Left colon (tissue), 2 donors: ENCODE results near the gene INPP1. TPM values are rescaled to one million over a fixed set of nuclear protein-coding genes. Genes with fewer than 3 reads are reported as not detected.
"Not testable (repeated sequence)": the region's sequence is repeated elsewhere in the genome, so short reads cannot be mapped to it uniquely, and the experiment has no call there.

Experiments
- ATAC-seq: fragments of 200-7000 bp; cut with Tn5 transposase; one replicate; pipeline ENCODE4 v1.9.1; 2020; ENCODE audit warnings: mild to moderate bottlenecking, moderate library complexity
- DNase-seq, 2 donors: peaks; one replicate each; pipeline ENCODE4 v3.0.0-alpha.2; 2020
- intact Hi-C, 2 donors: fragments of 100-400 bp; cut with DNase I in 1 of 2; cut with micrococcal nuclease in 1 of 2; formaldehyde crosslinking; loops; one replicate each; pipeline versions ENCODE4 v1.11.2 to v1.14.0; 2022; cut with DNase I, micrococcal nuclease
- long read RNA-seq: library from polyadenylated mRNA; unstranded; transcript quantifications from one replicate; pipeline ENCODE4 v2.0.0, GENCODE V29; 2021
- total RNA-seq, 2 donors: library from RNA; stranded (reverse); fragmentation: NEBNext Ultra II Directional; extraction: Animal tissue kit (Norgen Biotek cat#: 25700); gene quantifications; one replicate each; pipeline ENCODE4 v1.2.1, GENCODE V29; 2021
- donor health status: DM: no; HTN: no; CAD: no.
- donor health status: DM: yes; HTN: yes; CAD: no.

Gene INPP1, protein sequence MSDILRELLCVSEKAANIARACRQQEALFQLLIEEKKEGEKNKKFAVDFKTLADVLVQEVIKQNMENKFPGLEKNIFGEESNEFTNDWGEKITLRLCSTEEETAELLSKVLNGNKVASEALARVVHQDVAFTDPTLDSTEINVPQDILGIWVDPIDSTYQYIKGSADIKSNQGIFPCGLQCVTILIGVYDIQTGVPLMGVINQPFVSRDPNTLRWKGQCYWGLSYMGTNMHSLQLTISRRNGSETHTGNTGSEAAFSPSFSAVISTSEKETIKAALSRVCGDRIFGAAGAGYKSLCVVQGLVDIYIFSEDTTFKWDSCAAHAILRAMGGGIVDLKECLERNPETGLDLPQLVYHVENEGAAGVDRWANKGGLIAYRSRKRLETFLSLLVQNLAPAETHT
- 10 to 100 TPM; 39.8 to 45.8 TPM for total RNA-seq
- long read RNA-seq, transcript INPP1-202 (7 exons, 2,162 nt) = minor isoform, 18 of 108 reads
- long read RNA-seq, transcript INPP1-201 (6 exons, 1,919 nt) = major isoform, 75 of 108 reads
- long read RNA-seq, partial matches to known transcripts = 2 of 108 reads
- long read RNA-seq, other reads (novel, unspliced or antisense) = 12 of 108 reads

DNA sequence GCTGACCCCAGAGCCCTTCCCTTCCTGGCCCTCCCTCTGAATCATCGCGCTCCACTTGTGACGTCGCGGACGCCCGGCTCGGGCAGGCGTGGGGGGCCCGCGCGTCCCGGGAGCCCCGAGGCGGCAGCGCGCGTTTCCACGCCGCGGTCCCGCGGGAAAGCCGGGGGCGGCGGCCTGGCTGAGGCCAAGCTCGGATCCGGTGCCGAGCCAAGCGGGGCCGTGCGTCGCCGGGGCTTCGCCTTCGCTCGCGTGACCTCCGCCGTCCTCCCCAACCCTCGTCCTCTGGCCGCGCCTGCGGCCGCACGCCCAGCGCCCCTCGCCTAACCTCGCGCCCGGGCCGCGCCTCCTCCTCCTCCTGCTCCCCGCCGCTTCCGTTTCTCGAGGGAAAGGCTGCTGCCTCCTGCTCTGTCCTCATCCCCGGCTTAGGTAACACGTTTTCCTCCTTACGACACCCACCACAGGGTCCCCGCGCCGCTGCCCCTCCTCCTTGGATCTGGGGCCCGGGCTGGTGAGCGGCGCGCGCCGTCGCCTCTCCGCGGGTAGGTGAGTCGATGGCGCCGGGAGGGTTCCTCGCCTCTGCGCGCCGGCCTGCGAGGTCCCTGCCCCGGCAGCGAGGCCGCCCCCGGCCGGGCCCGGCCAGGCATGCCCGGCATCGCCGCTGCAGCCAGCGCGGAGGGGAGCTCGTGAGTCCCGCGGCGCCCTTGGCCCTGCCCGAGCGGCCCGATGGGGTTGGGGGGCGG, at the start of gene INPP1:
INPP1 (plus strand) TSS at position 54 of the 740 bp plus-strand sequence. CDS start 16,514 bp downstream, outside the sequence.
- DNase-seq = peak; percentile 74 to 80
- peak; percentile 85 for ATAC-seq
- intact Hi-C loops = no loop called here

DNA sequence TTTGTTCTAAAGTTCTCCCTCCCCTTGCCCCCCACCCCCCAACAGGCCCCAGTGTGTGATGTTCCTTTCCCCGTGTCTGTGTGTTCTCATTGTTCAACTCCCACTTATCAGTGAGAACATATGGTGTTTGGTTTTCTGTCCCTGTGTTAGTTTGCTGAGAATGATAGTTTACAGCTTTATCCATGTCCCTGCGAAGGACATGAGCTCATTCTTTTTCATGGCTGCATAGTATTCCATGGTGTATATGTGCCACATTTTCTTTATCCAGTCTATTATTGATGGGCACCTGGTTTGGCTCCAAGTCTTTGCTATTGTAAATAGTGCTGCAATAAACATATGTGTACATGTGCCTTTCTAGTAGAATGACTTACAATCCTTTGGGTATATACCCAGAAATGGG, 45.5 kb upstream of the INPP1 start:
- ATAC-seq, DNase-seq, intact Hi-C loops: not testable (repeated sequence)

DNA sequence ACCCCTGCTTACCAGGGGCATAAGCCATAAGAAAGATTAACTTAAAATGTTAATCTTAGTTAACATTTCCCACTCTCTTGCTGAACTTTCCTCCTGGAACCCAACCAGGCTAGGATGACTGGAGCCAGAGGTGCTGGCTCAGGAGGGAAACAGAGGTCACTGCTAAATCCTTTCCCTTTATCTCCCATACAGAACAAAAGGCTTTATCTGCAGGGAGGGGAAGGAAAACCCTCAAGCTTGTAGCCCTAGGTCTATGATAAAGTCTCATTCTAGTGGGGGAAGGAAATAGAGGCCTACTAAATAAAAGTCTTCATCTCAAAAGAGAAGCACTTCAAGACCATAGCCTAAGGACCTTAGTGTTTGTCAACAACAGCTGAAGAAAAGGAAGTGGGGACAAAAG, 42.4 kb upstream of the INPP1 start:
- DNase-seq (no peak), ATAC-seq (no peak)
- intact Hi-C loops = no loop called here

DNA sequence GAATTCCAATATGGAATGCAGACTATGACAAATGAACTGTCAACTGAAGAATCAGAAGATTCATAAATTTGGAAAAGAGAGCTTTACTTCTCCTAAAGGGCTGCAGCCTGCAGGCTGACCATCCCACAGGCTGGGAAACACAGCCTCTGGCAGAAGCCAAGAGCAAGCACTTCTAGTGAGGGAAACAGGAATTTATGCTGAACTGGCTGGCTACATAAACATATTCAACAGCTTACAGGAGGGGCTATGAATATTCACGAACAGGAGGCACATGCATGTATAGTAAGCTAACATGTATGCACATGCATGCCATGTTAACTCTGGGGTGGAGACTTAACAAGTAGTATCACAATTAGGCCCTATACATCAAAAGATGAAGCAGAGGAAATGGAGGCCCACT, 41.3 kb upstream of the INPP1 start:
- intact Hi-C loops = no loop called here
- DNase-seq (no peak), ATAC-seq (no peak)

DNA sequence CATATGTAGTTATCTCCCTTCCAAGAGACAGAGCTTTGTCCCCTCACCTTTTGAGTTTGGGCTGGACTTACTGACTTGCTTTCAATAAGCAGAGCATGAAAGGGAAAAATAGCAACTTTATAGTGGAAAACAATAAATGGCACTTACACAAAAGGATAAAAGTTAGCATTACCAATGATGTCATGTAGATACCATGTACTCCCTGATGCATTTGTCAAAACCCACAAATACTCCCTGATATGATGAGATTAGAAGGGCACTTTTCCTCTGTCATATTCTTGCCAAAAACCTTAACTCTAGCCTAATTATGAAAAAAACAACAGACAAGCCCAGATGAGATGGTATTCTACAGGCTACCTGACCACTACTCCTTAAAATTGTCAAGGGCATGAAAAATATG, 39.7 kb upstream of the INPP1 start:
- DNase-seq (no peak), ATAC-seq (no peak)
- intact Hi-C loops = no loop called here

DNA sequence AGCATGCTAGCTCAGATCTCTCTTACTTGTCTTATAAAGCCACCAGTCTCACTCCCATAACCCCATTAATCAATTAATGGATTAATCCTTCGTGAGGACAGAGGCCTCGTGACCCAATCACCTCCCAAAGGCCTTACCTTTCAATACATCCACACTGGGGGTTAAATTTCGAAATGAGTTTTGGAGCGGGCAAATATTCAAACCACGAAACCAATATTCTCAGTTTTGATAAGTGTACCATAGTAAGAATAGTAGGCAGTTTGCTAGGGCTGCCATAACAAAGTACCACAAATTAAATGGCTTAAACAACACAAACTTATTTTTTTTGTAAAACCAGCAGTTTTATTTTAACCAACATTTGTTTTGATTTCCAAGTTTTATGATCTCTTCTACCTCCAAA, 39.0 kb upstream of the INPP1 start:
- intact Hi-C loops = no loop called here
- ATAC-seq = no peak
- DNase-seq = no peak

DNA sequence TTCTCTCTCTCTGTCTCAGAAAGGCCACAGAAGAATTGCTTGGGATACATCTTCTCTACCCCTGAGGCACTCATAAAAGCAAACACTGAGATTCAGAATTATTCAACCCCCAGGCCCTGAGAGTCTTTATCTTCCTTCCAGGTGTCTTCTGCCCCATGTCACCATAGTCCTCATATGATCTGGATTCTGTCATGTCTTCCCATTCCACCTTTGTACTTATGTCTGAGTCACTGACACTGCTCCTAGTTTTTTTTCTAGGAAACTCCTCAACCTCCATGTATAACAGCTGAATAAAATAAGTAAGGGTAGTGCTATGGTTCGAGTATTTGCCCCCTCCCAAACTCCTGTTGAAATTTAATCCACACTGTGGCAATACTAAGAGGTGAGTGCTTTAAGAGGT, 35.4 kb upstream of the INPP1 start:
- ATAC-seq (no peak), DNase-seq (no peak)
- intact Hi-C loops = no loop called here

DNA sequence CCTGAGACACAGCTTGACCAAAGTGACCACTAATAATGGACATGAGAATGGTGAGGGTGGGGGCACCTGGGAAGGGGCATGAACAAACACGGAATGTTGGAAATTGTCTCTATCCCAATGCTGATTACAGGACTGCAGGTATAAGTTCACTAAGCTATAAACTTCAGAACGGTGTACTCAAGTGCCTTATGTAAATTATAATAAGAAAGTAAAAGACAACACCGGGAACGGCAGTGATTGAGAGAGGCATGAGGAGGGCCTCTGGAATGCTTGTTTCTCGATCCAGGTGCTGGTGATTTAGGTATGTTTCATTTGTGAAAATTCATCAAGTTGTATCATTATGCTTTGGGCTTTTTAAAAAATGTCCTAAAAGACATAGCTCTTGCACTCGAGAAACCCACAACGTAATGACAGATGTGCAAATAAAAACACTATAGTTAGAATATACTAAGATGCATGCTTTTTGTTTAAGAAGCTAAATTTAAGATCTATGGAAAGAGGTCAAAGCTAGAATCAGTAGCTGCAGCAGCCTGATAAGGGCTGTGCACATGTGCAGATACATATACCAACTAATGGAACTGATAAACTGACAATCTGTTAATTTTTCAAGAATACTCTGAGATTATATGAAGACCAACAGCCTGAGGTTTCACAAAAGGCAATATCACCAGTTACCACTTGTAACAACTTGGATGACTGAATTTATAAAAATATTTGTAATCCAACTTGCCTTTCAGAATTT, 31.3 kb upstream of the INPP1 start:
- ATAC-seq = peak; percentile 81
- DNase-seq = no peak
- intact Hi-C loops = no loop called here

DNA sequence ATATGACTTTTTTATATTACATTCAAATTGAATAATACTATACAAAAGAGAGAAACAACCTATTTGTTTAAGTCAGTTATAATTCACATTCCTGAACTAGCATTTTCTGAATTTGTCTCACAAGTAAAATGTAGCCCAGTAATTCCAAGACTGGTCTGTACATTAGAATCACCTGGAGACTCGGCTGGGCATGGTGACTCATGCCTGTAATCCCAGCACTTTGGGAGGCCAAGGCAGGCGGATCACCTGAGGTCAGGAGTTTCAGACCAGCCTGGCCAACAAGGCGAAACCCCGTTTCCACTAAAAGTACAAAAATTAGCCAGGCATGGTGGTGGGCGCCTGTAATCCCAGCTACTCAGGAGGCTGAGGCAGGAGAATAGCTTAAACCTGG, 30.8 kb upstream of the INPP1 start:
- ATAC-seq = peak; percentile 67
- DNase-seq = not testable (repeated sequence)

DNA sequence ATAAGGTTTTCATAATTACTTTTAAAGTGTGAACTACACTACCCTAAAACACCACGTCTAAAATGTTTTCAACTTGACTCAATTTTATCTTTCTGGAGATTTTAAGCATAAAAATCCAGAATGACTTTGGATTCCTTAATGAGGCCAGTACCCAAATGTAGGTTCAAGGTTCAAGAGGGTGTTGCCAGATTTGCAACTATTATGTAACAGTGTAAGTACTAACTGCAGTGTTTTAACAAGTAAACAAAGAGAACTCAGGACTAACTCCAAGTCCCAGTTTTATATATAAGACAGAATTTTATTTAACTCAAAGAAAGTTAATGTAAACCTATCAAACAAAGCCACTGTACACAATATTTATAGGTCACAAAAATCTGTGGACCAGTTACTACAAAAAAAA, 29.5 kb upstream of the INPP1 start:
- no peak for DNase-seq
- peak; percentile 64 for ATAC-seq
- intact Hi-C loops = no loop called here

More for the DNA sequence above, 30.8 kb upstream of the INPP1 start:
- intact Hi-C loops = not testable (repeated sequence)

DNA sequence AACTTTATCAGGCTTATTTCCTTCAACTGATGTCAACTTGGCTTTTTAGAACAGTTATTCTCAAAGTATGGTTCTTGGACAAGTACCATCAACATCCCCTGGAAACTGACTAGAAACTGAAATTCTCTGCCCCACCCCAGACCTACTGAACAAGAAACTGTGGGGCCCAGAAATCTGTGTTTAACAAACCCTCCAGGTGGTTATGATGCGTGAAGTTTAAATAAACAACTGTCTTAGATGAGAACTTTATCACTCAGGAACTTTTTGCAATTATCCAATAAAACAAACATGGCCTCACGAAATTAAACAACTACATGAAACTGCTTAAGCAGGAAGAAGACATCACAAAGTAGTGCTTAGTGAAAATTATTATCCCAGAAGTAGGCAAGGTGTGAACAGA, 28.1 kb upstream of the INPP1 start:
- DNase-seq = no peak
- ATAC-seq = no peak
- intact Hi-C loops = no loop called here

DNA sequence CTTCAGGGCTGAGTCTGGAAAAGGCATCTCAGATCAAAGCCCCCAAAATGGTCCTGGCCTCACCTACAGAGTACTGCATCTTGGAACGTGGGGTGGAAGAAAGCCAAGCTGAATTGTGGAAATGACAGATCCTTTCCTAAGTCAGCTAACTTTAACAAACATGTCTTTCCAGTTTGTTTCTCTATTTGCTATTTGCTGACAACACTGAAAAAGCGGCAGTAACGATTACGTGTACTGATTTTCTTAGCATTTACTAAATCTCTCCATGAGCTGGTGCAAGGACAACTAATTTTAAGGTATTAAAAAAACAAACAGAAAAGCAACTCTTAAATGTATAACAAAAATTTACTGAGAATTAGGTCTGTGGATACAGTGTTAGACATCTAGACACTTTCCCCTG, 24.9 kb upstream of the INPP1 start:
- intact Hi-C loops = no loop called here
- no peak for ATAC-seq
- no peak for DNase-seq

DNA sequence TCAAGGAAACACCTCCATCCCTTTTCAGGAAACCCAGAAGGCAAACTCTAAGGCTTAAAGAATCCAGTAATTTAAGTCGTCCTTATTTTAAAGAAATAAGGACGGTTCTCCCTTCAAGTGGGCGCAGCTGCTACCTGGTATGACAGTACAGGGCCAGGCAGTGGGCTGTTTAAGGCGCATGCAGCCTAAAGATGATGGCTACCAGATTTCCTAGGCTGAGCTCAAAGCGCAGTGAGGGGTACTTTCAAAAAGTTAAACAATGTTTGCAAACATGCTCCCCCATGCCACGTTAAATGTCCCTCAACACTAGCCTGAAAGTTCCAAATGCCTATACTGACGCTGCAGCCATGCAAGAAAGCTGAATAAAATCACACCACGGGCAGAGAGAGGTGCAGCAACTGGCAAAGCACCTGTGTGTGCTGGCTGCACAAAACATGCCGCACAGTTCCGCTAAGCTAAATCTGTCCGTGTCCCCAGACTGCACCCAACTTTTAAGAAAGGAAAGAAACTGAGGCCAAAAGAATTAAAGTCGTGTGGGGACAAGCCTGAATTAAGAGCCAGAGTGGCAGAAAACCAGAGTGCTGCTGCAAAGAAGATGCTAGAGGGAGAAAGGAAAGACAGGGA, 24.3 kb upstream of the INPP1 start:
- intact Hi-C loops = no loop called here
- ATAC-seq (peak; percentile 37), DNase-seq (peak in 1 of 2 donors; percentile 32)

DNA sequence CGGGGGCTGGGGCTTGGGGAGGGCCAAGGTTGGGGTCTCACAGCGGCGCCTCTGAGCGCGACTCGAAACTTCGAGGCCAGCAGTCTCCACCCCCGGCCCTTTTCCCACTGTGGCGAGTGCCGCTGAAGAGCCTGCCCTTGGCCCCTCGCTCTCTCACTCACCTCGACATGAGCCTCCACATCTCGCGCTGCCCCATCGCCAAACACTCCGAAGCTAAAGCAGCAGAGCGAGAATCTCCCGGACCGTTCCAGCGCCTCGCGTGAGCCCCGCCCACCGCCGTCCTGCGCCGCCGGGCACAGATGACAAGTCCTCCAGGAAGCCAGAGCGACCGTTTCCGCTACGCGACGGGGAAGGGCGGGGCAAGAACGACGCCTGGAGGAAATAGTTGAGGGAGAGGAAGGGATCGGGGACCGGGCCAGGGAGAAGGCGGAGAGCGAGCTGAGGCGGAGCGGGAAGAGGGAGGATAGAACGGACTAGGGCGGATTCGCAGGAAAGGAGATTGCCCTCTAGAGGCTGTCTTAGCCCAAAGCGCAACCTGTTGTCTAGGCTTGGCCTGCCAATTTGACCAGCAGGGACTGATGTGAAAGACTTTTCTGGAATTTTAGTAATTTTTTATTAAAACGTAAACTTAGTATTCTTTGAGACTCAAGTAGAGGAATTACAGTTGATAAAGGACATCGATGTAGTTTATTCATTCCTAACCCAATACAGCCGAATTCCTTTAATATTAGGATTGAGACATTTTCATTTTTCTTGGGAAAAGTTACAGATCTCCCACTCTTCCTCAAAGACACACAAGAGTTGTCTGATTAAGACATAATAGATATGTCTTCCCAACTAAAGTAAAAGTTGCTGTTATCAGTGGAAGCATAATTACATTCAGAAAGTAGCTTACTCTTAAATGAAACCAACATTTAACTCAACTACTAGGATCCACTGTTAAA, 23.6 kb upstream of the INPP1 start, which contains the start of gene HIBCH:
HIBCH (minus strand) TSS at position 272 of the 944 bp plus-strand sequence; CDS start at position 196, 76 bp downstream.
- ATAC-seq (peak; percentile 96), DNase-seq (peak; percentile 99)
- intact Hi-C loops = no loop called here

DNA sequence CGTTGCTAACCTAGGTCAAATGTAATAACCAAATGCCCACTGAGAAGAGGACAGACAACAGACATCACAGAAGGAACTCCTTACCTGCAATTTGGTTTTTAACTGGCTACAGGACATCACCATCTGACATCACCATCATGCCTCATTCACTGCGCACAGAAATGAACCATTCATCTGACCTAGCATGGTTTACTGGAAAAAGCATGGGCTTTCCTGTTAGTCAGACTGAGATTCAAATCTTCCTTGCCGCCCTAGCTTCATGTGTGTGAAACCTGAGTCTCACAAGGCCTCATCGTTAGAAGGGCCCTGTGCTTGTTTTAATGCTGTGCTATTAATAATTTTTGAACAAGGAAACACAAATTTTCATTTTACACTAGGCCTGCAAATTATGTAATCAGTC, 22.7 kb upstream of the INPP1 start:
- intact Hi-C loops = no loop called here
- no peak for ATAC-seq
- DNase-seq = no peak

DNA sequence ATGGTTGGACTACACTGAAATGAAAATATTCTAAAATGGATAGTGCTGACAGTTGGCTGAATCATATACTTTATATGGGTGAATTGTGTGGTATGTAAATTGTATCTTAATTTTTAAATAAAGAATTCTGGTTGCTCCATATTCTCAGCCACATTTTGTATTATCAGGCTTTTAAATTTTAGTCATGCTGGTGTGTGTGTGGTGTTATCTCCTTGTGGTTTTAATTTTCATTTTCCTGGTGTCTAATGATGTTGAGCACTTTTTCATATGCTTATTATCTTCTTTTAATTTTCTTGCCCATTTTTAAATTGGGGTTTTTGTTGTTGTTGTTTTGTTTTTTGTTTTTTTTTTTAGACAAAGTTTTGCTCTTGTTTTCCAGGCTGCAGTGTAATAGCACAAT, 20.0 kb upstream of the INPP1 start:
- intact Hi-C loops = no loop called here
- ATAC-seq = no peak

DNA sequence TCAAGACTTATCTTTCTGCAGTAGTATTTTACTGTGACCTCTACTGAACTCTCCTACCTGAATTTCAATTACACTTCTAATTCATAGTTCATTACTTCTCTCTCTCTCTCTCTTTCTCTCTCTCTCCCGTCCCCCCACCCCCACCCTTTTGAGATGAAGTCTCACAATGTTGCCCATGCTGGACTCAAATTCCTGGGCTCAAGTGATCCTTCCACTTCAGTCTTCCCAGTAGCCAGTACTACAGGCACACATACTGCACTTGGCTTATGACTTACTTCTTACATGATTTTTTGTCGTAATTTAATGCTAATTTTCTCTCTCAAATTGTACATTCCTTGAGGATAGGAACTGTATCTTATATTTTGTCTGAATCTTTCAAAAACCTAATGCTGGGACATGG, 17.8 kb upstream of the INPP1 start:
- intact Hi-C loops = no loop called here

More for the DNA sequence above, 20.0 kb upstream of the INPP1 start:
- DNase-seq = no peak

More for the DNA sequence above, 17.8 kb upstream of the INPP1 start:
- ATAC-seq = no peak
- no peak for DNase-seq
